Measurements from ENCODE around the gene KIF12.
A peak's percentile ranks its signal among the peaks of the same experiment; 100 is the strongest.

KIF12 gene

DNA sequence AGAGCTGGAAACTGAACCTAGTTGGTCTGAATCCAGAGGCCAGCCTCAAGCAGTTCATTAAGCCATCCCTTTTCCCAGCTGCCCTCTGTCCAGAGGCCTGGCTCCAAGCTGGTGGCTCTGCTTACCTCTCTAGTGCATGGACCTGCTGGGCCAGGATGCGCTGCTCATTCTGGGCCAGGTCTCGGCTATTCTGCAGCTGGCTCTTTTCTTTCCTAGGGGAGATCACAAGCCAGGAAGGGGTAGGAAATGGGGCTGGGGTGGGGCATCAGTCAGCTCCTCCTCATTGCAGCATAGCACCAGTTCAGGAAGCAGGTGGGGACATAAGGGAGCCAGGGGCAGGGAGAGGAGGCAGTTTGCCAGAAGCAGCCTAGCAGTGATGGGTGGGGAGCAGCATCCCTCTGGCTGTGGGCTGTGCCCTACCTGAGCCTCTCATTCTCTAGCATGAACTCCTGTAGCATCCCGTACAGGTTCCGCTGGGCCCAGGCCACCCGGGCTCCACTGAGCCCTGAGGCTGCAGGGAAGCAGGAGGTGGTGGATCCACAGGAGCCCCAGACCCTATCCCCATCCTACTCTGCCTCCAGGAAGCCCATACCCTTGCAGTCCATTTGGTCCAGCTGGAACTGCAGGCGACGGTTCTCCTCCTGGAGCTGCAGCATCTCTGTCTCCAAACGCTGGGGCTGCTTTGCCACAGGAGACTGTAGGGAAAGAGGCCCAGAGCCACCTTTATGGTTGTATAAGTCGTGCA lies 5.2 kb downstream of the KIF12 start:
- Mint-ChIP-seq H3K4me3 (no peak overlapping the region), H3K4me1 (ENCODE audit: low read depth in 2 of 2) (peaks cover 8 to 11% of the 10 kb centered on the region in 2 donors), H3K27me3 (peaks cover 60 to 91% of the 10 kb centered on the region in 2 donors), H3K27ac (no peak overlapping the region), H3K36me3 (ENCODE audit: insufficient read depth) (no peaks in the 10 kb centered on the region), H3K9me3 (no peaks in the 10 kb centered on the region)
- no peak for ATAC-seq (replicated peaks)
- no peak for DNase-seq

- ATAC-seq (replicated peaks): no peak
- Mint-ChIP-seq H3K27ac (no peak overlapping the region), H3K4me1 (ENCODE audit: low read depth in 2 of 2) (peaks cover 8 to 11% of the 10 kb centered on the region in 2 donors), H3K4me3 (no peak overlapping the region), H3K36me3 (ENCODE audit: insufficient read depth) (no peaks in the 10 kb centered on the region), H3K27me3 (peaks cover 59 to 97% of the 10 kb centered on the region in 2 donors), H3K9me3 (no peaks in the 10 kb centered on the region)
- no peak for DNase-seq
Observed at GRCh38 chr9:114093031-114093471, 6.0 kb downstream of the KIF12 start.

DNA sequence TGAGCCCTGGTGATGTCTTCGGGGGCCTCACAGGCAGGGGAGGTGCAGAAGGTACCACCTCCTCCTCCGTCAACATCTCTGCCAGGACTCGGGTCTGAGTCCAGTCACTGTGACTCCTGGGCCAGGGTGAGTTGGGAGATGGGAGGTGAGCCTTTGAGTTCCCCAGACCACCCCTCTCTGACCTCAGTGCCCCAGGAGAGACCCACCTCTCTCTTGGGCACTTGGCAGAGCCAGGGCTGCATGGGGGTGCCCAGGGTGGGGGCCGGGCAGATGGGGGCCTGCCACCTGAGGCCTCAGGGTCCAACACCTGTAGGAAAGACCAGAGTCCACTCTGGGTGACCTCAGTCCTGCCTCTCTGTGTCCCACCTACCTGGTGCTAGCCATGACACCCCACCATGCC lies 6.8 kb downstream of the KIF12 start:
- Mint-ChIP-seq H3K4me3 (no peak overlapping the region), H3K27me3 (peaks cover 55 to 98% of the 10 kb centered on the region in 2 donors), H3K27ac (no peak overlapping the region), H3K36me3 (ENCODE audit: insufficient read depth) (no peaks in the 10 kb centered on the region), H3K4me1 (ENCODE audit: low read depth in 2 of 2) (peaks cover 4 to 7% of the 10 kb centered on the region in 2 donors), H3K9me3 (no peaks in the 10 kb centered on the region)
- no peak for ATAC-seq (replicated peaks)
- no peak for DNase-seq

DNA sequence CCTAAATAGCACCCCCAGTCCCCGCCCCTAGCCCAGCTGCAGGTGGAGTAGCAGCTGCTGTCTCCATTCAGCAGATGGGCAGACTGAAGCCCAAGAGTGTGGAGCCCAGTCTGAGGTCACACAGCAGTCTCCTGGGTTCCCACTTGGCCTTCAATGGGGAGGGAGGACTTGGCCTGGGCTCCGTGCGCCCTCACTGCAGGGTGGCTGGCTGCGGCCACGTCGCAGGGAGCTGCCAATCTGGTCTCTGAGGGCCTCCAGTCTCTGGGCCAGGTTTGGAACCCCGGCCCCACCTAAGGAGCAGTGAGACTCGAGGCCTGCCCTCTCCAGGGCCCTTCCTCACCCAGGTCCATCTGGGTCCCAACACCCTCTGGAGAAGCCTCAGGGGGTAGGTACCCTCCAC lies 7.4 kb downstream of the KIF12 start:
- H3K4me3 Mint-ChIP-seq: no peak overlapping the region
- ATAC-seq (replicated peaks) (no peak), DNase-seq (no peak)
- H3K27me3 Mint-ChIP-seq: peaks cover 48 to 98% of the 10 kb centered on the region in 2 donors
- no peaks in the 10 kb centered on the region for H3K36me3 Mint-ChIP-seq (ENCODE audit: insufficient read depth)
- H3K27ac Mint-ChIP-seq: no peak overlapping the region
- H3K4me1 Mint-ChIP-seq (ENCODE audit: low read depth in 2 of 2): peaks cover under 1 to 5% of the 10 kb centered on the region in 2 donors
- H3K9me3 Mint-ChIP-seq: no peaks in the 10 kb centered on the region

DNA sequence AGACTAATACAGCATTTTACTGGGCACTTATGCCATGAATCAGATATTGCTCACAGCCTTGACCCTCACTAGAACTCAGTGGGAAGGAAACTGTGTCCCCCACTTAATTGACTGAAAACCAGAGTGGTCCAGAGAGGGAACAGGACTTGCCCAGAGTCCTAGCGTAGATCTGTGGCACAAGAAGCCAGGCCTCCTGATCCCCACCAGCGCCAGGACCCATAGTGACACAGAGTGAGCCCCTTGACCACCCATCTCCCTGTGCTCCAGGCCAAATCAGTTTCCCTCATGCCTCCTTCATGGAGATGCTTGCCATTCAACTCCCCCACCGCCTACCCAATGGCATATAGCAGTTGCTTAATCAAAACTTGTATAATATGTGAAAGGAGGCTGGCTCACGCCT lies 8.3 kb downstream of the KIF12 start:
- Mint-ChIP-seq H3K27ac (peak overlapping the region in 1 of 2 donors; percentile 25), H3K36me3 (ENCODE audit: insufficient read depth) (no peaks in the 10 kb centered on the region), H3K4me1 (ENCODE audit: low read depth in 2 of 2) (no peaks in the 10 kb centered on the region), H3K27me3 (peaks cover 40 to 98% of the 10 kb centered on the region in 2 donors), H3K4me3 (no peak overlapping the region), H3K9me3 (no peaks in the 10 kb centered on the region)
- DNase-seq: no peak
- ATAC-seq (replicated peaks): no peak

GRCh38 chr9:114089206-114089840 lies 9.8 kb downstream of the KIF12 start:
- ATAC-seq (replicated peaks) (no peak), DNase-seq (no peak)
- Mint-ChIP-seq H3K36me3 (ENCODE audit: insufficient read depth) (no peaks in the 10 kb centered on the region), H3K27me3 (peaks cover 28 to 97% of the 10 kb centered on the region in 2 donors), H3K27ac (no peak overlapping the region), H3K9me3 (no peaks in the 10 kb centered on the region), H3K4me1 (ENCODE audit: low read depth in 2 of 2) (no peaks in the 10 kb centered on the region), H3K4me3 (no peak overlapping the region)

- DNase-seq (no peak), ATAC-seq (replicated peaks) (no peak)
- Mint-ChIP-seq H3K4me1 (ENCODE audit: low read depth in 2 of 2) (no peaks in the 10 kb centered on the region), H3K27ac (no peak overlapping the region), H3K4me3 (no peak overlapping the region), H3K27me3 (peaks cover 26 to 94% of the 10 kb centered on the region in 2 donors), H3K36me3 (ENCODE audit: insufficient read depth) (no peaks in the 10 kb centered on the region), H3K9me3 (no peaks in the 10 kb centered on the region)
Observed at GRCh38 chr9:114088571-114089170, 10.4 kb downstream of the KIF12 start.

DNA sequence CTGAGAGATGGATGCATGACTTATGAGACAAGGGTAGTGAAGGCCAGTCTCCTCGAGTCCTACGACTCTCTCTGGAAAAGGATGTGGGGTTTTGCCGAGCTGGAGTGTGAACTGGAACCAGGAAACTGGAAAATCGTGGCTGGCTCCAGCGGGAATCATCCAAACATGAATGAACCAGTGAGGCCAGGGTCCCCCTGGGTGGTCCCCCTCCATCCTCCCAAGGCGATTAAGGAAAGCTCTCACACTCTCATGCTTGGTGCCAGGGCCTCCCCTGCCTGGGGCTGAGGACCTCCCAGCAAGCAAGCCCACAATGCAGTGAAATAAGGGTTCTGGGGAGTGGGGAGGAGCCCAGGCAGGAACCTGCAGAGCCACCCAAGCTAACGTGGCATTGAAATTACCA lies 11.4 kb downstream of the KIF12 start:
- Mint-ChIP-seq H3K27me3 (peaks cover 16 to 84% of the 10 kb centered on the region in 2 donors), H3K27ac (no peak overlapping the region), H3K36me3 (ENCODE audit: insufficient read depth) (no peaks in the 10 kb centered on the region), H3K4me3 (no peak overlapping the region), H3K9me3 (no peaks in the 10 kb centered on the region), H3K4me1 (ENCODE audit: low read depth in 2 of 2) (no peaks in the 10 kb centered on the region)
- no peak for DNase-seq
- no peak for ATAC-seq (replicated peaks)

- no peak overlapping the region for H3K27ac Mint-ChIP-seq
- no peak for DNase-seq
- H3K9me3 Mint-ChIP-seq: no peaks in the 10 kb centered on the region
- H3K4me1 Mint-ChIP-seq (ENCODE audit: low read depth in 2 of 2): no peaks in the 10 kb centered on the region
- no peak for ATAC-seq (replicated peaks)
- no peaks in the 10 kb centered on the region for H3K36me3 Mint-ChIP-seq (ENCODE audit: insufficient read depth)
- H3K27me3 Mint-ChIP-seq: peaks cover 14 to 77% of the 10 kb centered on the region in 2 donors
- no peak overlapping the region for H3K4me3 Mint-ChIP-seq
Observed at GRCh38 chr9:114086607-114087006, 12.5 kb downstream of the KIF12 start.

- Mint-ChIP-seq H3K4me3 (no peak overlapping the region), H3K36me3 (ENCODE audit: insufficient read depth) (no peaks in the 10 kb centered on the region), H3K27ac (no peak overlapping the region), H3K27me3 (peaks cover 14 to 77% of the 10 kb centered on the region in 2 donors), H3K4me1 (ENCODE audit: low read depth in 2 of 2) (no peaks in the 10 kb centered on the region), H3K9me3 (no peaks in the 10 kb centered on the region)
- DNase-seq (no peak), ATAC-seq (replicated peaks) (no peak)
Observed at GRCh38 chr9:114086009-114086408, 13.1 kb downstream of the KIF12 start.

- no peaks in the 10 kb centered on the region for H3K4me1 Mint-ChIP-seq (ENCODE audit: low read depth in 2 of 2)
- DNase-seq (no peak), ATAC-seq (replicated peaks) (no peak)
- no peaks in the 10 kb centered on the region for H3K9me3 Mint-ChIP-seq
- no peak overlapping the region for H3K27ac Mint-ChIP-seq
- peaks cover 9 to 76% of the 10 kb centered on the region in 2 donors for H3K27me3 Mint-ChIP-seq
- H3K36me3 Mint-ChIP-seq (ENCODE audit: insufficient read depth): no peaks in the 10 kb centered on the region
- no peak overlapping the region for H3K4me3 Mint-ChIP-seq
Observed at GRCh38 chr9:114085387-114085789, 13.7 kb downstream of the KIF12 start.

DNA sequence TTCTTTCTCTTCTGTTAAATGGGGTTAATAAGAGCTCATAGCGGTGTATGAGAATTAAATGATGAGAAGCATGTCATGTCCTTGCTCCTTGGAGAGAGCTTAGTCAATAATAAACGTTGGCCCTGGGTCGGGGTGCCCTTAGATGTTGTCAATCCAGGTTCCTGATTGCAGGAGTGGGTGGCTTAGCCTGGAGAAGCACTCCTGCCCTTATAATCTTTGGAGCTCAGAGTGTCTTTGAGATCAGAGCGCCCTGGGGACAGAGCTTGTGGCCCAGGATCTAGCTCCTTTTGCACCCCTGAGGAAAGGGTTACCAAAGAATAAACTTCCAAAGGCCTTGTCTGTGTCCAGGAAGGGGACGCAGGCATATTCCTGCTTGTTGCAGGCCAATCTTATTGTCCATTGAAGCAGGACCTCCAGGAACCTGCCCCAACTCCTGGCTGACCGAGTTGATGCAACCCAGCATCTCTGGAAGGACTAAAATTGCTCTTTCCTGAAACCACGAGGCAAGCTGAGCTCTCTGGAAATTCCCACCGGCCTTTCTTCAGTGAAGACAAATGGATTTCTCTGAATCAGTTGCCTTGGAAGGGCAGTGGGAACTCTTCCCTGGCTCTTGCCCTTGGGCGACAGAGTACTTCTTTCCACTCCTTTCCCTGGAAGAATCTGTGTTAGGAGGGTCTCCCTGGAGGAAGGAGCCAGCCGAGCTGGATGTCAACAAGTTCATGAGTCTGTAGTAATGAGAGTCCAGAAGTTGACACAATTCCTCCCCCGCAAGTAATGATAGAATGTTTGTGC lies 14.6 kb downstream of the KIF12 start:
- Mint-ChIP-seq H3K27ac (no peak overlapping the region), H3K4me1 (ENCODE audit: low read depth in 2 of 2) (no peaks in the 10 kb centered on the region), H3K9me3 (no peaks in the 10 kb centered on the region), H3K4me3 (no peak overlapping the region), H3K36me3 (ENCODE audit: insufficient read depth) (no peaks in the 10 kb centered on the region), H3K27me3 (peaks cover 3 to 72% of the 10 kb centered on the region in 2 donors)
- no peak for DNase-seq
- no peak for ATAC-seq (replicated peaks)

DNA sequence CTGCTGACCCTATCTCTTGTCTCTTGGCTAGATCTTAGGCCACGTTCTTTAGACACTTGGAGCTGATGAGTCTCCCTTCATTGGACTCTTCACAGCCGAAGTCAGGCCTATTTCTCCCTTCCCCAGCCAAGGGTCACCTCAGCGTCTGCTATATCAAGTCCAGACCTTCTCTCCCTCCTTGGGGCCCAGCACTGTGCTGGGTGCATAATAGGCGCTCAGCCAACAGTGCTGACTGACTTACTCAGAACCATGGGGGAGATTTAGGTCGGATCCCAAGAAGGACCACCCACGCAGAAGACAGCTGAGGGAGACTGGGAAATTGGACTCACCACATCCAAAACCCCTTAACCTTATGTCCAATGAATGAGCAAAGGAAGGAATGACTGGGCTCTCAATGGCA lies 15.4 kb downstream of the KIF12 start:
- Mint-ChIP-seq H3K4me3 (no peak overlapping the region), H3K9me3 (no peaks in the 10 kb centered on the region), H3K27me3 (peaks cover 0 to 64% of the 10 kb centered on the region in 2 donors), H3K27ac (no peak overlapping the region), H3K4me1 (ENCODE audit: low read depth in 2 of 2) (no peaks in the 10 kb centered on the region), H3K36me3 (ENCODE audit: insufficient read depth) (no peaks in the 10 kb centered on the region)
- ATAC-seq (replicated peaks): no peak
- DNase-seq: no peak

All from effector memory CD8-positive, alpha-beta T cell (primary cell).